Measurements from ENCODE around the gene FOXN4. TPM values are rescaled to one million over a fixed set of nuclear protein-coding genes. Genes with fewer than 3 reads are reported as not detected.

The FOXN4 gene
- total and polyA plus RNA-seq, 12 donors, result 0.22 to 0.24 TPM; not detected in 10

DNA sequence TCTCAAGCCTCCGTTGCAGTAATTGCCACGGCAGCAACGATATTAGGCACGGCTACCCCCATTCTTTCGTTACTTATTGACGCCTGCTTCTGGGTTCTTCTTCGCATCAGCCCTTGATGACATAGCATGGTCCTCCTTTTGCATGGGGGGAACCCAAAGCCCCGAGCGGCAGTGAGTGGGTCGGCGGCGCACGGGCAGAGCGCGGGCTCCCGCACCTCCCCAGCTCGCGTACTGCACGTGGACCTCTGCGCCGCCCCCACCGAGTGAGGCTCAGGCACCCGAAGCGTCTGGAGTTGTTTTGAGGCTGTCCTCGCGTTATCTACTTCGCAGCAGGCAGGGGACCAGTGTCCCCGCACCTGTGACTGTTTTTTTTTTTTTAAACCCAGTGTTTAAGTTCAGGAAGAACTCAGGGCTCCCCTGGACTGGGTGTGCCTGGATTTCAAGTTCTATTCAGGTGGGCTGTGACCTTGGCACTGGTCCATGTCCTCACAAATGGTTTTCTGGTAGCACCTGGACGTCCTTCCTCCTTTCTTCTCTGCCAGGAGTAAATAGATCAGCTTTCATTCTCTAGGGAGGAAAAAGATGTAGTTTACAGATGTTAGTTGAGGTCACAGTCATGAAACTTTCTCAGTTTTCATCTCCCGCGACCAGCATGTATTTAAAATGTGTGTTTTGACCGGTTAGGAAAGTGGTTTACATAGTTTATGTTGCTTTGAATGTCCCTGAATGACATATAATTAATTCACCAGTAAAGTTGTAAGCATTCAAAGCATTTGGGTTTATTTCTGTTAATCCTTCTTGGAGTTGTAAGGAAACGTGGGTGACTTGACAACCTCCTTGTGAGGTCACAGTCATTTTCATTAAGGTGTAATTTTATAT is 1.4 kb upstream of the FOXN4 start:
- Histone ChIP-seq H3K27me3 (peaks cover 23% of the 10 kb centered on the region), H3K27ac (no peak overlapping the region), H3K9me3 (replicated peaks in 1 of 3) (no peaks in the 10 kb centered on the region), H3K36me3 (replicated peaks in 1 of 2) (no peaks in the 10 kb centered on the region), H3K4me3 (peak overlapping the region in 1 of 4 donors; percentile 50), H3K4me1 (replicated peaks in 1 of 2) (peaks cover 12 to 14% of the 10 kb centered on the region in 2 donors)
- intact Hi-C loops (cut with DNase I), result no loop called here
- TF ChIP-seq, protein P1, sequence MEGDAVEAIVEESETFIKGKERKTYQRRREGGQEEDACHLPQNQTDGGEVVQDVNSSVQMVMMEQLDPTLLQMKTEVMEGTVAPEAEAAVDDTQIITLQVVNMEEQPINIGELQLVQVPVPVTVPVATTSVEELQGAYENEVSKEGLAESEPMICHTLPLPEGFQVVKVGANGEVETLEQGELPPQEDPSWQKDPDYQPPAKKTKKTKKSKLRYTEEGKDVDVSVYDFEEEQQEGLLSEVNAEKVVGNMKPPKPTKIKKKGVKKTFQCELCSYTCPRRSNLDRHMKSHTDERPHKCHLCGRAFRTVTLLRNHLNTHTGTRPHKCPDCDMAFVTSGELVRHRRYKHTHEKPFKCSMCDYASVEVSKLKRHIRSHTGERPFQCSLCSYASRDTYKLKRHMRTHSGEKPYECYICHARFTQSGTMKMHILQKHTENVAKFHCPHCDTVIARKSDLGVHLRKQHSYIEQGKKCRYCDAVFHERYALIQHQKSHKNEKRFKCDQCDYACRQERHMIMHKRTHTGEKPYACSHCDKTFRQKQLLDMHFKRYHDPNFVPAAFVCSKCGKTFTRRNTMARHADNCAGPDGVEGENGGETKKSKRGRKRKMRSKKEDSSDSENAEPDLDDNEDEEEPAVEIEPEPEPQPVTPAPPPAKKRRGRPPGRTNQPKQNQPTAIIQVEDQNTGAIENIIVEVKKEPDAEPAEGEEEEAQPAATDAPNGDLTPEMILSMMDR (IDR thresholded peaks at IDR 0.05), result no peak
- no peak for DNase-seq
- 12 to 31% (median 13%) methylated on average over 11 to 33 of the region's 33 CpGs for WGBS, 4 donors

DNA sequence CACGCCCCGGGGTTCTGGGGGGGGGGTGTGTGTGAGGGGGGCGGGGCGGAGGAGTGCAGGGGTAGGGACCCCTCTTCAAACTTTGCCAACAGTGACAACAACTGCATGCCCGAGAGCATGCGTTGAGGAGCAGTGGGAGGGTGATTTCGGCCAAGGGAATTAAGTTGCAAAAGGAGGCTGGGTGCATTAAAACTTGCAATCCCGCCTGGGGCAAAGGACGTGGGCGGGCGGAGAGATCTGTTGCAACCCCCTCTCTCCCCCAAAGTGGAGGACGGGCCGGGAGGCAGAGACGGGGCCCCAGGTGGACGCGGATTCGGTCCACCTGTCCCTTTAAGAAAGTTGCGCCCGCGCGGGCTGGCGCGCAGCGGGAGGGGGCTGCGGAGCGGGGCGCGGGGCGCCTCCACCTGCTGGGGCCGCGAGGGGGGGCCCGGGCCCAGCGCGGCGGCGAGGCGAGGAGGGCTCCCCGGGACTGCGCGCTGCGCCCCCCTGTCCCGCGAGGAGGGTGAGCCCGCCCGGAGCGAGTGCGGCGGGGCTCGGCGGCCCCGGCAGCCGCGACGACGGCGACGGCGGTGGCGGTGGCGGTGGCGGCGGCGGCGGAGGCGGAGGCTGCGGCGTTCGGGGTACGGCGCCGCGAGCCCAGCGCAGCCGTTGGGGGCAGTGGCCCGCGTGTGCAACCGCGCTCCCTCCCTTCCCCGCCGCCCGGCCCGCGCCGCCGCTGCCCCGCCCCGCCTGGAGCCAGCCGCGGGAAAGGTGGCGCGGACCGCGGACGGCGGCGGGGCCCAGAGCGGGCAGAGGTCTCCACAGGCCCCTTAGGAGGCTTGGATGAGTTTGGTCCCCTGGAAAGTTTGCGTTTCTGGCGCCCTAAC is 530 bp upstream of the FOXN4 start:
- Histone ChIP-seq H3K4me3 (peak overlapping the region in 2 of 4 donors; percentile 3 to 50), H3K36me3 (replicated peaks in 1 of 2) (no peaks in the 10 kb centered on the region), H3K9me3 (replicated peaks in 1 of 3) (no peaks in the 10 kb centered on the region), H3K27me3 (peaks cover 23% of the 10 kb centered on the region), H3K27ac (no peak overlapping the region), H3K4me1 (replicated peaks in 1 of 2) (peaks cover 12 to 14% of the 10 kb centered on the region in 2 donors)
- WGBS, 4 donors, result 0% methylated on average over 12 to 99 of the region's 99 CpGs
- DNase-seq, result no peak
- no peak for TF ChIP-seq POLR2A (IDR thresholded peaks at IDR 0.05)
- TF ChIP-seq, protein P1 (IDR thresholded peaks at IDR 0.05), result no peak
- intact Hi-C loops (cut with DNase I), result no loop called here

DNA sequence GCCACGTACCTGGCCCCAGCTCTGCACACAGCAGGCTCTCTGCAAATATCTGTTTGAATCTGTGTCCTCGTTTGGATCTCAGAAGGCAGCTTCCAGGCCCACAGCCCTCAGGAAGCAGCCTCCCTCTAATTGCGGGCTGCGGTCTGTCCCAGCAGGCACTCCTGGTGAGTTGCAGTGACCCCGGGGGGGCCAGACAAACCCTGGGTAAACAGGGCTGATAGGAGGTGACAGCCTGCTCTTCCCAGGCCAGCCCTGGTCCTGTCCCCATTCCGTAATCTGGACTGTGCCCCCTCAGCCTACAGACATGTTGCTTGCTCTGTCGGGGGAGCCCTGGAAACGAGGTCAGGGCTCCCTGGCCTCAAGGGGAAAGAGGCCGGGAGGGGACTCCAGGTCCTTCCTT is 2.0 kb downstream of the FOXN4 start:
- DNase-seq, result no peak
- no peak overlapping the region for H3K4me3 ChIP-seq
- no peaks in the 10 kb centered on the region for H3K9me3 ChIP-seq (replicated peaks in 1 of 3)
- H3K4me1 ChIP-seq (replicated peaks in 1 of 2), result peaks cover 12 to 14% of the 10 kb centered on the region in 2 donors
- intact Hi-C loops (cut with DNase I), result no loop called here
- H3K27me3 ChIP-seq, result peaks cover 23% of the 10 kb centered on the region
- no peaks in the 10 kb centered on the region for H3K36me3 ChIP-seq (replicated peaks in 1 of 2)
- WGBS, 4 donors, result 66 to 78% (median 70%) methylated on average over 4 to 9 of the region's 9 CpGs
- TF ChIP-seq, protein P1 (IDR thresholded peaks at IDR 0.05), result no peak
- no peak for TF ChIP-seq POLR2A (IDR thresholded peaks at IDR 0.05)
- no peak overlapping the region for H3K27ac ChIP-seq

DNA sequence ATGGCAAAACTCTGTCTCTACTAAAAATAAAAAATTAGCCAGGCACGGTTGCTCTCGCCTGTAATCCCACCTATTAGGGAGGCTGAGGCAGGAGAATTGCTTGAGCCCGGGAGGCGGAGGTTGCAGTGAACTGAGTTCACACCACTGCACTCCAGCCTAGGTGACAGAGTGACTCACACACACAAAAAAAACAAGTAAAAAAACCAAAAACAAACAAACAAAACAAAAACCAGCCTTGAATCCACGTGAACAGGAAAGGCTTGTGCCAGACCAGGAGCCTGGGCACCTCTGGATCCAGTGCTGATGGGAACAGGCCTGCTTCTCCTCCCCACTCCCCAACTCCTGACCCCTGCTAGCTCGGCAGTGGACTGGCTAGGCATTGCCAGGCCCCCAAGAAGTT is 3.5 kb downstream of the FOXN4 start:
- 59 to 71% (median 68%) methylated on average over 6 of the region's 6 CpGs for WGBS, 4 donors
- no peak for DNase-seq
- peaks cover 26% of the 10 kb centered on the region for H3K27me3 ChIP-seq

More for the DNA sequence above, 3.5 kb downstream of the FOXN4 start:
- H3K36me3 ChIP-seq (replicated peaks in 1 of 2), result no peaks in the 10 kb centered on the region
- intact Hi-C loops (cut with DNase I), result no loop called here
- TF ChIP-seq, protein P1 (IDR thresholded peaks at IDR 0.05), result no peak
- no peak for TF ChIP-seq POLR2A (IDR thresholded peaks at IDR 0.05)
- H3K27ac ChIP-seq, result no peak overlapping the region
- peaks cover 12 to 14% of the 10 kb centered on the region in 2 donors for H3K4me1 ChIP-seq (replicated peaks in 1 of 2)
- H3K4me3 ChIP-seq, result no peak overlapping the region
- no peaks in the 10 kb centered on the region for H3K9me3 ChIP-seq (replicated peaks in 1 of 3)
